ENCODE measurements around the gene VTN. TPM values are rescaled to one million over a fixed set of nuclear protein-coding genes. Genes with fewer than 3 reads are reported as not detected.

Gene VTN
- total and polyA plus RNA-seq, 2 experiments from 2014 or later = 4.3 to 5.6 TPM

DNA sequence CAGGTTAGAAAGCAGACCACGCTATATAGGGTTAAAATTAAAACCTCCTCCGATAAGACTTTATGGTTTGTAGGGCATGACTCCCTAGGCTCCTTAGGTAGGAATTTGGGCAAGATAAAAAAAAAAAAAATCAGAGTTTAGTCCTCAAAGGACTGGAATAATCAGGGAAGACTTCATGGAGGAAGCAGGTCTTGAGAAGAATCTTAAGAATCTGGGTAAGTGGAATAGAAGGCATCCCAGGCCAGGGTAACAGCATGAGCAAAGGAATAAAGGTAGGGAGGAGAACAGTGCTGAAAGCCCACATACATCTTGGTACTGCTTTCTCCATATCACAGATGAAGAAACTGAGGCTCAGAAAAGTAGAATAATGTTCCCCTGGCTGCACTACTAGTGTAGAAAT, 20.5 kb upstream of the VTN start:
- Histone ChIP-seq H3K4me1 (ENCODE audit: low read depth) (no peaks in the 10 kb centered on the region), H3K36me3 (no peaks in the 10 kb centered on the region), H3K4me3 (no peak overlapping the region), H3K27ac (no peak overlapping the region), H3K27me3 (peaks cover 14% of the 10 kb centered on the region), H3K9me3 (ENCODE audit: low read depth) (no peaks in the 10 kb centered on the region)
- TF ChIP-seq, protein P1, sequence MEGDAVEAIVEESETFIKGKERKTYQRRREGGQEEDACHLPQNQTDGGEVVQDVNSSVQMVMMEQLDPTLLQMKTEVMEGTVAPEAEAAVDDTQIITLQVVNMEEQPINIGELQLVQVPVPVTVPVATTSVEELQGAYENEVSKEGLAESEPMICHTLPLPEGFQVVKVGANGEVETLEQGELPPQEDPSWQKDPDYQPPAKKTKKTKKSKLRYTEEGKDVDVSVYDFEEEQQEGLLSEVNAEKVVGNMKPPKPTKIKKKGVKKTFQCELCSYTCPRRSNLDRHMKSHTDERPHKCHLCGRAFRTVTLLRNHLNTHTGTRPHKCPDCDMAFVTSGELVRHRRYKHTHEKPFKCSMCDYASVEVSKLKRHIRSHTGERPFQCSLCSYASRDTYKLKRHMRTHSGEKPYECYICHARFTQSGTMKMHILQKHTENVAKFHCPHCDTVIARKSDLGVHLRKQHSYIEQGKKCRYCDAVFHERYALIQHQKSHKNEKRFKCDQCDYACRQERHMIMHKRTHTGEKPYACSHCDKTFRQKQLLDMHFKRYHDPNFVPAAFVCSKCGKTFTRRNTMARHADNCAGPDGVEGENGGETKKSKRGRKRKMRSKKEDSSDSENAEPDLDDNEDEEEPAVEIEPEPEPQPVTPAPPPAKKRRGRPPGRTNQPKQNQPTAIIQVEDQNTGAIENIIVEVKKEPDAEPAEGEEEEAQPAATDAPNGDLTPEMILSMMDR (IDR thresholded peaks at IDR 0.05; ENCODE audit: low read depth, low read length) = no peak
- DNase-seq (ENCODE audit: low read depth in 1 of 2, low spot score in 1 of 2) = no peak

GRCh38 chr17:28390141-28390540, 20.0 kb upstream of the VTN start:
- Histone ChIP-seq H3K27ac (no peak overlapping the region), H3K27me3 (peaks cover 18% of the 10 kb centered on the region), H3K4me3 (no peak overlapping the region), H3K4me1 (ENCODE audit: low read depth) (no peaks in the 10 kb centered on the region), H3K9me3 (ENCODE audit: low read depth) (no peaks in the 10 kb centered on the region), H3K36me3 (no peaks in the 10 kb centered on the region)
- DNase-seq (ENCODE audit: low read depth in 1 of 2, low spot score in 1 of 2) = no peak
- TF ChIP-seq, protein P1 (IDR thresholded peaks at IDR 0.05; ENCODE audit: low read depth, low read length) = no peak

DNA sequence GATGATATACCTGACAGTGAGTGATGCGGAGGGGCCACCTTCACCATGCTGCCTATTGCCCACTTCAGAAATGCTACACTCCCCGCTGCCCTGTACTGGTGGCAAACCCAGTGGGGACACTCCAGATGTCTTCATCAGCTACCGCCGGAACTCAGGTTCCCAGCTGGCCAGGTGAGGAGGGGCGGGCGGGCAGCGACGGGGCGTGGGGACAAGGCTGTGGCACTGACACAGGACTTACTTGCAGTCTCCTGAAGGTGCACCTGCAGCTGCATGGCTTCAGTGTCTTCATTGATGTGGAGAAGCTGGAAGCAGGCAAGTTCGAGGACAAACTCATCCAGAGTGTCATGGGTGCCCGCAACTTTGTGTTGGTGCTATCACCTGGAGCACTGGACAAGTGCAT, 18.0 kb upstream of the VTN start:
- peaks cover 38% of the 10 kb centered on the region for H3K27me3 ChIP-seq
- no peaks in the 10 kb centered on the region for H3K9me3 ChIP-seq (ENCODE audit: low read depth)
- H3K4me3 ChIP-seq = no peak overlapping the region
- H3K36me3 ChIP-seq = no peaks in the 10 kb centered on the region
- H3K4me1 ChIP-seq (ENCODE audit: low read depth) = no peaks in the 10 kb centered on the region
- H3K27ac ChIP-seq = no peak overlapping the region
- no peak for DNase-seq (ENCODE audit: low read depth in 1 of 2, low spot score in 1 of 2)
- TF ChIP-seq, protein P1 (IDR thresholded peaks at IDR 0.05; ENCODE audit: low read depth, low read length) = no peak

DNA sequence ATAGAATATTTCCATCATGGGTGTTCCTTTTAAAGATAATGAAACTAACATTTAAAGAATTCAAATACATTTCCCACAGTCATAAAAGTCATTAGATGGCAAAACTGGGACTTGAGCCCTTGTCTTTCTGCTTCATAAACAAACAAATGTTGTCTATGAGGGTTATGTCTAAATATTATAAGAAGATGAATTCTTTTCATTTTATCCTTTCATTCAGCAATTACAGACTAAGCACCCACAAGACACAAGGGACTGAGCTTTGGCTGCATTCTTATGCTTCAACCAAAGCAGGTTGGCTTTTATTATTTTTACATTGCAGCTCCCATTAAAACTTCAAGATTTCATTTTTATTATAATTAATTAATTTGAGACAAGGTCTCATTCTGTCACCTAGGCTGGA, 16.3 kb upstream of the VTN start:
- no peaks in the 10 kb centered on the region for H3K4me1 ChIP-seq (ENCODE audit: low read depth)
- H3K4me3 ChIP-seq = no peak overlapping the region
- H3K27me3 ChIP-seq = peaks cover 55% of the 10 kb centered on the region
- no peak overlapping the region for H3K27ac ChIP-seq
- TF ChIP-seq, protein P1 (IDR thresholded peaks at IDR 0.05; ENCODE audit: low read depth, low read length) = no peak
- no peak for DNase-seq (ENCODE audit: low read depth in 1 of 2, low spot score in 1 of 2)
- H3K9me3 ChIP-seq (ENCODE audit: low read depth) = no peaks in the 10 kb centered on the region
- H3K36me3 ChIP-seq = no peaks in the 10 kb centered on the region

DNA sequence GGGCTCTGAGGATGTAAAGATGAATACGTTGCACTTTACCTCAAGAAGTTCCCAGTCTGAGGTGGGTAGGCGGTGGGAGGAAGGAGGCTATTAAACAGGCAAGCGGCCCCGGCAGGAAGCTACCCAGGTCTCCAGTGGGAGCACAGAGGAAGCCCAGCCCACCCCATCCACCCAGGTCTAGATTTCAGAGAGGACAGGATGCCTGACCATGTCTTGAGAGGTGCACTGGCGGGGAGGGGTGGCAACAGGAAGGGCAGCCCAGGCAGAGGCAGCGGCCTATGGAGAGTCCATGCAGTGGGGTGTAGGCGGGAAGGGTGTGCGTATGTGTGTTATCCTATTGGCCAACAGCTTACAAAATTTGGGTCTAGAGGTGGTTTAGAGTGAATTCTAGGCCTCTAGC, 15.3 kb upstream of the VTN start:
- Histone ChIP-seq H3K4me1 (ENCODE audit: low read depth) (no peaks in the 10 kb centered on the region), H3K4me3 (no peak overlapping the region), H3K36me3 (no peaks in the 10 kb centered on the region), H3K9me3 (ENCODE audit: low read depth) (no peaks in the 10 kb centered on the region), H3K27ac (no peak overlapping the region), H3K27me3 (peaks cover 65% of the 10 kb centered on the region)
- TF ChIP-seq, protein P1 (IDR thresholded peaks at IDR 0.05; ENCODE audit: low read depth, low read length) = no peak
- DNase-seq (ENCODE audit: low read depth in 1 of 2, low spot score in 1 of 2) = no peak

DNA sequence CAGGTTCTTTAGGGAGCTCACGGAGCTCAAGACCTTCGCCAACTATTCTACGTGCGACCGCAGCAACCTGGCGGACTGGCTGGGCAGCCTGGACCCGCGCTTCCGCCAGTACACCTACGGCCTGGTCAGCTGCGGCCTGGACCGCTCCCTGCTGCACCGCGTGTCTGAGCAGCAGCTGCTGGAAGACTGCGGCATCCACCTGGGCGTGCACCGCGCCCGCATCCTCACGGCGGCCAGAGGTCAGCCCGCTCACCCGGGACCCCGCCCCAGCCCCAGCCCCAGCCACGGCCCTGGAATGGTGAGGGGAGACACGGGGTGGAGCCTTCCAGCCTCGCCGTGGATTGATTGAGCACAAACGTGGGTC, 14.9 kb upstream of the VTN start:
- Histone ChIP-seq H3K9me3 (ENCODE audit: low read depth) (no peaks in the 10 kb centered on the region), H3K4me1 (ENCODE audit: low read depth) (no peaks in the 10 kb centered on the region), H3K4me3 (peak overlapping the region; percentile 23), H3K27ac (no peak overlapping the region), H3K36me3 (no peaks in the 10 kb centered on the region), H3K27me3 (peaks cover 69% of the 10 kb centered on the region)
- TF ChIP-seq, protein P1 (IDR thresholded peaks at IDR 0.05; ENCODE audit: low read depth, low read length) = no peak
- DNase-seq (ENCODE audit: low read depth in 1 of 2, low spot score in 1 of 2) = no peak
